Activated naive CD4-positive, alpha-beta T cell treated with Interleukin-2 at 50 U/mL for 16 hours (primary cell): ENCODE measurements around the gene RHOH.
"Not testable (repeated sequence)": the region's sequence is repeated elsewhere in the genome, so short reads cannot be mapped to it uniquely, and the experiment has no call there.

Experiments
- DNase-seq: peaks from one replicate; pipeline ENCODE4 v3.0.0-alpha.2; 2020

The RHOH gene

DNA sequence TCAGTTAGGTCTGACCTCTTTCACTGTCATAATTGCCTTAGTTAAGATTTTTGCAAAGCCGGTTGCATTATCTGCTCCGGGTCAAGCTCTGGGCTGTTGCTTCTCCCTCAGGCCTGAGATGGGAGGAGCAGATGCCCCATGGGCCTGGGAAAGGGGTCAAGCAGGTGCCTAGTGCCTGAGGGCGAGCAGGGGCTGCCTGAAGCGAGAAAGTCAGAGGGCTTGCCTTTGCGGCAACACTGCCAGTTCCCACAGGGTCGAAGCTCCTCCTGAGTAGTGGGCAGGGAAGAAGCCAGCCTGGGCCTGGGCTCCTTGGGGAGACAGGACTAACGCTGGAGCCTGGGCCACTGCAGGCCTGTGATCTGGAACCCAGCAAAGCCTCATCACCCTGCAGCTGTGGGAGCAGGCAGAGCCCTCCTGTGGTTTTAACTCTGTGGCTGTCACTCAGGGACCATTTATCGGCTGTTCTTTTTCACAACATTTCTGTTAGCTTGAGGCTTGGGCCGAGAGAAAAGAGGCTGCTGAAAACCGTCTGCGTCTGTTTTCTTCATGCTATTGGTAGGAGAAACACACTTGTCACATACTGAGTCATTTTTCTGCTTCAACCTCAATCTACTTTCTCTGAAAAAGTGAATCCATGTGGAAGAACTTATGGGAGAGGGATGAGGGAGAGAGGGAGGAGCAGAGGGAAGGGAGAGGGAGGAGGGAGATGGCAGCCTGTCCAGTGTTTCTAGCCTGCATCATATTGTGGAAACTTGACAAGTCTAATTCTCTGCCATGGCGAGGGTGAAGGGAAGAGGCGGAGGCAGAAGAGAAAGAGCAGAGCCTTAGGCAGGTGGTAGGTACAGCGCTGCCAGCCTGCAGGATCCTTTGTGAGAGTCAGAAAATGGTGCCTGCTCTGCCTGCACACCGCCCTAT, 68.4 kb downstream of the RHOH start:
- no peak for DNase-seq

DNA sequence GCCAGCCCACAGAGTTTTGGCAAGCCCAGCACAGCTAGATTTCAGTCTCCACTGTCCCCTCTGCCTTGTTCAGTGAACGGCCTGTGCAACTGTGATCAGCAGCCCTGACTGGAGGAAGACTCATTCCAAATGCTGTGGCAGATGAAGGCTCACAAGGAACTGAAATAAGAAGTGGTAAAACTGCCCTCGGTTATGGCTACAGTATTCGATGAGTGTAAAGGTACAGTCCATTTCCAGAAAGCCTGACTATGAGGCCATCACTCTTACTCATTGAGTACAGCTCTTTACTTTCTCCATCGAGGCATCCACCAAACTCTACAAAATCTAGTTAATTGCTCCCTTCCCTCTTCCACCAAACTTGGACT, 69.1 kb downstream of the RHOH start:
- no peak for DNase-seq

DNA sequence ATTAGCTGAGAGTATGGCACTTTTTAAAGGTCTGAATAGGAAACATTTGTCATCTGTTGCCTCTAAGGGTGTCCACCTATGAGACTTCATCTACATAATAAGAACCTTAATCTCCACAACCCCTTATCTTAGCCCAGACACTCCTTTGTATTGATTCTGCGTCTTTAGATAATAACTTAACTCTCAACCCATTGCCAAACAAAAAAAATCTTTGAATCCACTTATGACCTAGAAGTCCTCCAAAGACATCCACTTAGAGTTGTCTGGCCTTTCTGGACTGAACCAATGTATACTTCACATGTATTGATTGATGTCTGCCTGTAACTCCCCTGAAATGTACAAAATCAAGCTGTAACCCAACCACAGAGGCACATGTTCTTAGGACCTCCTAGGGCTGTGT, 72.3 kb downstream of the RHOH start:
- DNase-seq, result no peak

DNA sequence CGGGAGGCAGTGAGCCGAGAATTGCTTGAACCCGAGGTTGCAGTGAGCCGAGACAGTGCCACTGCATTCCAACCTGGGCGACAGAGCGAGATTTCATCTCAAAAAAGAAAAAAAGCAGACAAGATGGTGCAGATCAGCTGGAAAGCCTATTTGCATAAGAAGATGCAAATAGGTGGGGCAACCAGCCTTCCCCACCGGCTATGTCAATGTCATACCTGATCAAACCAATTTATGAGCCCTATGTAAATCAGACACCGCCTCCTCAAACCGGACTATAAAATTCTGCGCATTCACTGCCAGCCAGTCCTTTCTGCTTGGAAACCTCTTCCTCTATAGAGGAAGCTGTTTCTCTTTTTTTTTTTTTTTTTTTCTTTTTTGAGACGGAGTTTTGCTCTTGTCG, 73.8 kb downstream of the RHOH start:
- no peak for DNase-seq

DNA sequence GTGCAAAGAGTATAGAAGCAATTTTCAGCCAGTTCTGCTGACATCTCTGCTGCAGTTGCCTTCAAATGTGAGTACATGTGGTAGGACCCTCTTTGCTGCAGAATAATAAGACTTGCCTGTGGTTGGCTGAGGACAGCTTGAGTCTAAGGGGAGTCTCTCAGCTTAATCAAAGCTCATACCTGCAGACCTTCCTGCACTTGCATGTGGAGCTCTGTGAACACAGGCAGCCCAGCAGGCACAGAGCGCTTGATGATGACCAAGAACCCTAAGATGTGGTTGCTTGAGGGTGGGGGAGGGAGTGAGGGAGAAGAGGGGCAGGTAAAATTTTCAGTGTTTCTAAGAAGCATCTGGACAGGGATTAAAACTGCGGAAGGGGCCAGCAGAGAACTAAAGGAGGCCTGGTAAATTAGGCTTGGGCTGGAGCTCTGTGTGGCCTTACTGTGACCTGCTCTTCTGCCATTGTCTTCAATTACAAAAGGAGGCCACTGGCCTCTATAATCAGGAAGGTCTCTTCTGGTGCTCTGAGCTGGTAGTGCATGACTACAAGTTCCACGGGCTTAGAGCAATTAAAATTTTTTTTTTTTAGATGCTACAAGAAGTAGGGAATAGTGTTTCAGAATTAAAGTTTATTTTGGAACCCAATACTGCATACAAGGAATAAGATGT, 78.4 kb downstream of the RHOH start:
- no peak for DNase-seq

DNA sequence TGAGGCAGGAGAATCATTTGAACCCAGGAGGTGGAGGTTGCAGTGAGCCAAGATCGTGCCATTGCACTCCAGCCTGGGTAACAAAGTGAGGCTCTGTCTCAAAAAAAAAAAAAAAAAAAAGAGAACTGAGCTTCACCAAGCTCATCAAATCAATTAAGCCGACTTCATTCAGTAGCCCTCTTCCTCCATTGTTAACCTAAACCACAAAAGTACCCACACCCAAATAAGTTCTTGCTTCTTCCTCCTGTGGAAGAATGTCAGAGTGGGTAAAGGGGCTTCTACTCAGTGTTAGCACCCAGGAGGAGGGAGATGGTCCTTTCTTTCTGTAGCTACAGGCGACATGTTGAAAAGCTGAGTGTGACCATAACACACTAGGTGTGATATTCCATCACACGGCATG, 79.7 kb downstream of the RHOH start:
- DNase-seq, result no peak

GRCh38 chr4:40280586-40280985, 83.8 kb downstream of the RHOH start:
- DNase-seq, result peak; percentile 50

GRCh38 chr4:40281099-40281498, 84.3 kb downstream of the RHOH start:
- DNase-seq, result no peak

- no peak for DNase-seq
These were observed 85.1 kb downstream of the RHOH start for GRCh38 chr4:40281913-40282312.

- DNase-seq, result not testable (repeated sequence)
These were observed 86.0 kb downstream of the RHOH start for GRCh38 chr4:40282857-40283256.

DNA sequence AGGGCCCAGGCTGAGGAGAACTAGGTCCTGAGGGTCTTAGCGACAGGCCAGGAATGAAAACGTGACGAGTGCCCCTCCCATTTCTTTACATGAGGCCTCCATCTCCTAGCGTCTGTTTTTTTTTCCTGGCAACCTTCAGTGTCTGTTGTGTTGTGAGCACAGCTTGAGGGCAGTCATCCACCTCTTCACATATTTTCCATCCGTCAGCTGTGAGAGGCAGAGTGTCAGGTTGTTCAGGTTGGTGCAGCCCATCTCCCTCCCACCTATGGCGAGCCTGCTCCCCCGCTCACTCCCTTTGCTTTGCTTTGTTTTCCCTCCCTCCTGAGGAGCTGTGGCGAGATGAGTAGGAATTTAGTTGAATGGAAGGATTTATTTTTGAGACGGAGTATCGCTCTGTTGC, 86.6 kb downstream of the RHOH start:
- DNase-seq, result peak; percentile 32

DNA sequence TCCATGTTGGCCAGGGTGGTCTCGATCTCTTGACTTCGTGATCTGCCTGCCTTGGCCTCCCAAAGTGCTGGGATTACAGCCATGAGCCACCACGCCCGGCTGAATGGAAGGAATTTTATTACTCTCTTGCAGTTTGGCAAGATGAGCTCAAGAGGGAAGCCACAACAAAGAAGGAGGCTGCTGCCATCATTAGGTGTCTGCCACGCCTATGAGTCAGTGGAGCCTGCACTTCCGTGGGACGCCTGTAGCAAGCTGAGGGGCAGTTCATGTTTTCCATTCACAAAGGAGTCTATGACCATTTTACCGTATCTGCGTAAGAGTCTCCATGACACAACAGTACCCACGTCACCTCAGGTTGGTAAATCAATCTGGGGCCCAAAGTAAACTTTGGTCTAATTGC, 87.1 kb downstream of the RHOH start:
- DNase-seq, result peak; percentile 85

- DNase-seq, result no peak
These were observed 88.9 kb downstream of the RHOH start for GRCh38 chr4:40285692-40286091.

DNA sequence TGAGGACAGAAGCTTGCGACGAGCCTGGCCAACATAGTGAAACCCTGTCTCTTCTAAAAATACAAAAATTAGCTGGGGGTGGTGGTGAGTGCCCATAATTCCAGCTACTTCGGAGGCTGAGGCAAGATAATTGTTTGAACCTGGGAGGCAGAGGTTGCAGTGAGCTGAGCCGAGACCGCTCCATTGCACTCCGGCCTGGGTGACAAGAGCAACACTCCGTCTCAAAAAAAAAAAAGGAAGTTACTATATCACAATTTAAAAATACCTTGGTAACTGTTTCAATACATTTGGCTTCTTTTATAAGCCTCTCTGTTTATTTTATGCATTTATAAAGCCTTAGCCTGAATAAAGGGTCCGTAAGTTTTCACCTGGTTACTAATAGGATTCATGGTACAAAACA, 91.7 kb downstream of the RHOH start:
- DNase-seq, result no peak

DNA sequence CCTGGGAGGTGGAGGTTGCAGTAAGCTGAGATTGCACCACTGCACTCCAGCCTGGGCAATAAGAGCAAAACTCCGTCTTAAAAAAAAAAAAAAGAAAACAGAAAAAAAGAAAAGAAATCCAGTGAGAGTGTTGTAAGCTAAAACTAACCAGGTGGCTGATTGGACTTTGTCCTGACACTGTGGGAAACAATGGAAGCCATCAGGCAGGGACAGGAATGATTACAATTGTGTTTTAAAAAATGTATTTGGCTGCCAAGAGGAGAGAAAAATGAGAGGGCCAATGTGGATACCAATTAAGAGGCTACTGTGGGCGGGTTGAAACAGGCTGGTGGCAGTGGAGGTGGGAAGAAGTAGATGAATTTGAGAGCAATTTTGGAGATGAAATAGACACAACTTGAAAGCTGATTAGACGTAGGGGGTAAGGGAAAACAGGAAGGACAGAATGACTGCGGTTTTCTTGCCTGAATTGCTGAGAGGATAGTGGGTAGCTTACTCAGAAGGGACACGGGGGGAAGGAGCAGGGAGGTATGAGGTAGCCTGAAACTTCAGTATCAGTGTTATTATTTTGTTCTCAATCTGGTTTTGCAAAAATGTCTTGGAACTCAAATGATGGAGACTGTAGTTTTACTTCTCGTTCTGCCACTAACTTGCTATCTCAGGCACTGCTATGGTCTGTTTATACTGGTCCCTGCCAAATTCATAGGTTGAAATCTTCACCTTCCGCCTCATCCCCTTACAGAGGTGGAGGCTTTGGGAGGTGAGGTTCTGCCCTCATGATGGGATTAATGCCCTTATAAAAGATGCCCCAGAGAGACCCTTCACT, 92.7 kb downstream of the RHOH start:
- DNase-seq, result peak; percentile 29

- DNase-seq, result not testable (repeated sequence)
These were observed 93.9 kb downstream of the RHOH start for GRCh38 chr4:40290611-40291186.

GRCh38 chr4:40292313-40292759, 95.5 kb downstream of the RHOH start:
- DNase-seq, result no peak

DNA sequence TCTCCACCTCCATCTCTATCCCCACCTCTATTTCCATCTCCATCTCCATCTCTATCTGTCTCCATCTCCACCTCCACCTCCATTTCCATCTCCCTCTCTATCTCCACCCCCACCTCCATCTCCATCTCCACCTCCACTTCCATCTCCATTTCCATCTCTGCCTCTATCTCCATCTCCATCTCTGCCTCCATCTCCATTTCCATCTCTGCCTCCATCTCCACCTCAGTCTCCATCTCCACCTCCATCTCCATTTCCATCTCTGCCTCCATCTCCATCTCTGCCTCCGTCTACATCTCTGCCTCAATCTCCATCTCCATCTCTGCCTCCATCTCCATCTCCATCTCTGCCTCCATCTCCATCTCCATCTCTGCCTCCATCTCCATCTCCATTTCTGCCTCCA, 97.5 kb downstream of the RHOH start:
- DNase-seq, result no peak

DNA sequence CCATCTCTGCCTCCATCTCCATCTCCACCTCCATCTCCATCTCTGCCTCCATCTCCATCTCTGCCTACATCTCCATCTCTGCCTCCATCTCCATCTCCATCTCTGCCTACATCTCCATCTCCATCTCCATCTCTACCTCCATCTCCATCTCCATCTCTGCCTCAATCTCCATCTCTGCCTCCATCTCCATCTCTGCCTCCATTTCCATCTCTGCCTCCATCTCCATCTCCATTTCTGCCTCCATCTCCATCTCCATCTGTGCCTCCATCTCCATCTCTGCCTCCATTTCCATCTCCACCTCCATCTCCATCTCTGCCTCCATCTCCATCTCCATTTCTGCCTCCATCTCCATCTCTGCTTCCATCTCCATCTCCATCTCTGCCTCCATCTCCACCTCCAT, 98.2 kb downstream of the RHOH start:
- not testable (repeated sequence) for DNase-seq

DNA sequence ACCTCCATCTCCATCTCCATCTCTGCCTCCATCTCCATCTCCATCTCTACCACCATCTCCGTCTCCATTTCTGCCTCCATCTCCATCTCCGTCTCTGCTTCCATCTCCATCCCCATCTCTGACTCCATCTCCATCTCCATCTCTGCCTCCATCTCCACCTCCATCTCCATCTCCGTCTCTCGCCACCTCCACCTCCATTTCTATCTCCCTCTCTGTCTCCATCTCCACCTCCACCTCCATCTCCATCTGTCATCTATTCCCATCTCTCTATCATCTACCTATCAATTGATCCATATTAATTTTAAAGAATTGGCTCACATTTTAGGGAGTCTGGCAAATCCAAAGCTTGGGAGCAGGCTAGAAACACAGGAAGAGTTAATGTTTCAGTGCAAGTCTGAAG, 98.7 kb downstream of the RHOH start:
- no peak for DNase-seq
